Astrocyte (in vitro differentiated cells and primary cell): ENCODE measurements around the gene NCR3LG1.

Experiments
- EZH2 ChIP-seq: IDR thresholded peaks from 2 replicates; pipeline ENCODE4 v1.6.1; 2012; ENCODE audit warnings: mild to moderate bottlenecking, low read length, inconsistent platforms; ENCODE audit not compliant: insufficient read depth
- TF ChIP-seq, protein P1 (sequence below): IDR thresholded peaks from 2 replicates; pipeline ENCODE4 v1.5.1; 2011; ENCODE audit warnings: low read depth, mild to moderate bottlenecking, inconsistent platforms, low read length, moderate library complexity; ENCODE audit not compliant: insufficient read depth

GRCh38 chr11:17314904-17315426, 36.6 kb upstream of the NCR3LG1 start:
- TF ChIP-seq, protein P1, sequence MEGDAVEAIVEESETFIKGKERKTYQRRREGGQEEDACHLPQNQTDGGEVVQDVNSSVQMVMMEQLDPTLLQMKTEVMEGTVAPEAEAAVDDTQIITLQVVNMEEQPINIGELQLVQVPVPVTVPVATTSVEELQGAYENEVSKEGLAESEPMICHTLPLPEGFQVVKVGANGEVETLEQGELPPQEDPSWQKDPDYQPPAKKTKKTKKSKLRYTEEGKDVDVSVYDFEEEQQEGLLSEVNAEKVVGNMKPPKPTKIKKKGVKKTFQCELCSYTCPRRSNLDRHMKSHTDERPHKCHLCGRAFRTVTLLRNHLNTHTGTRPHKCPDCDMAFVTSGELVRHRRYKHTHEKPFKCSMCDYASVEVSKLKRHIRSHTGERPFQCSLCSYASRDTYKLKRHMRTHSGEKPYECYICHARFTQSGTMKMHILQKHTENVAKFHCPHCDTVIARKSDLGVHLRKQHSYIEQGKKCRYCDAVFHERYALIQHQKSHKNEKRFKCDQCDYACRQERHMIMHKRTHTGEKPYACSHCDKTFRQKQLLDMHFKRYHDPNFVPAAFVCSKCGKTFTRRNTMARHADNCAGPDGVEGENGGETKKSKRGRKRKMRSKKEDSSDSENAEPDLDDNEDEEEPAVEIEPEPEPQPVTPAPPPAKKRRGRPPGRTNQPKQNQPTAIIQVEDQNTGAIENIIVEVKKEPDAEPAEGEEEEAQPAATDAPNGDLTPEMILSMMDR = no peak
- no peak for TF ChIP-seq EZH2
